DOHH2 (cell line): ENCODE measurements around the gene SEC14L2.

ENCODE experiments used
- H3F3A ChIP-seq: fragments of 200-600 bp; sonication (generic), shearing (Covaris generic); 2 replicates; pipeline ENCODE4 v1.6.0; 2016; ENCODE audit warnings: antibody characterized with exemption, mild to moderate bottlenecking; ENCODE audit not compliant: control insufficient read depth, insufficient read depth
- H3K27ac ChIP-seq: fragments of 200-600 bp; sonication (generic); 2 replicates; pipeline ENCODE4 v1.5.1; 2014; ENCODE audit warnings: low read depth, mild to moderate bottlenecking, low read length, moderate library complexity
- H3K27me3 ChIP-seq: fragments of 200-600 bp; sonication (generic); 2 replicates; pipeline ENCODE4 v1.6.1; 2014; ENCODE audit warnings: mild to moderate bottlenecking, low read length, mixed read lengths; ENCODE audit not compliant: control insufficient read depth
- H3K36me3 ChIP-seq: fragments of 200-600 bp; sonication (generic); 2 replicates; pipeline ENCODE4 v1.6.1; 2014; ENCODE audit warnings: mild to moderate bottlenecking, low read length, moderate library complexity, mixed read lengths; ENCODE audit not compliant: control insufficient read depth
- H3K4me1 ChIP-seq: fragments of 200-600 bp; sonication (generic); 2 replicates; pipeline ENCODE4 v1.6.1; 2014; ENCODE audit warnings: mild to moderate bottlenecking, low read length, mixed read lengths; ENCODE audit not compliant: control insufficient read depth
- H3K4me2 ChIP-seq: fragments of 200-600 bp; sonication (generic); 2 replicates; pipeline ENCODE4 v1.6.0; 2014; ENCODE audit warnings: mild to moderate bottlenecking, low read length, moderate library complexity
- H3K4me3 ChIP-seq: fragments of 200-600 bp; sonication (generic); 2 replicates; pipeline ENCODE4 v1.5.1; 2014; ENCODE audit warnings: mild to moderate bottlenecking, low read length, mixed read lengths
- H3K79me2 ChIP-seq: fragments of 200-600 bp; sonication (generic); 2 replicates; pipeline ENCODE4 v1.6.1; 2014; ENCODE audit warnings: mild to moderate bottlenecking, low read length, mixed read lengths; ENCODE audit not compliant: control insufficient read depth
- H3K9me2 ChIP-seq: fragments of 200-600 bp; sonication (generic); replicated peaks from 2 replicates; pipeline ENCODE4 v1.6.1; 2014; ENCODE audit warnings: mild to moderate bottlenecking, low read length, mixed read lengths; ENCODE audit not compliant: control insufficient read depth
- H3K9me3 ChIP-seq: fragments of 200-600 bp; sonication (generic); 2 replicates; pipeline ENCODE4 v1.6.1; 2014; ENCODE audit warnings: antibody characterized with exemption, low read length, mixed read lengths; ENCODE audit not compliant: control insufficient read depth, insufficient read depth
- H4K20me1 ChIP-seq: fragments of 200-600 bp; sonication (generic); 2 replicates; pipeline ENCODE4 v1.6.0; 2014; ENCODE audit warnings: low read depth, mild to moderate bottlenecking, antibody characterized with exemption, low read length, moderate library complexity; ENCODE audit not compliant: control insufficient read depth, insufficient read depth
- CTCF ChIP-seq: fragments of 200-600 bp; sonication (generic); IDR thresholded peaks from one replicate; pipeline ENCODE4 v1.5.1; 2014; ENCODE audit warnings: antibody characterized with exemption, mild to moderate bottlenecking, low read depth, low read length; ENCODE audit not compliant: poor library complexity, severe bottlenecking
- EZH2phosphoT487 ChIP-seq: fragments of 200-600 bp; sonication (generic); IDR thresholded peaks from 2 replicates; pipeline ENCODE4 v1.6.1; 2017; ENCODE audit warnings: borderline replicate concordance, mild to moderate bottlenecking, antibody characterized with exemption, low read length, moderate library complexity, mixed read lengths

Gene SEC14L2

DNA sequence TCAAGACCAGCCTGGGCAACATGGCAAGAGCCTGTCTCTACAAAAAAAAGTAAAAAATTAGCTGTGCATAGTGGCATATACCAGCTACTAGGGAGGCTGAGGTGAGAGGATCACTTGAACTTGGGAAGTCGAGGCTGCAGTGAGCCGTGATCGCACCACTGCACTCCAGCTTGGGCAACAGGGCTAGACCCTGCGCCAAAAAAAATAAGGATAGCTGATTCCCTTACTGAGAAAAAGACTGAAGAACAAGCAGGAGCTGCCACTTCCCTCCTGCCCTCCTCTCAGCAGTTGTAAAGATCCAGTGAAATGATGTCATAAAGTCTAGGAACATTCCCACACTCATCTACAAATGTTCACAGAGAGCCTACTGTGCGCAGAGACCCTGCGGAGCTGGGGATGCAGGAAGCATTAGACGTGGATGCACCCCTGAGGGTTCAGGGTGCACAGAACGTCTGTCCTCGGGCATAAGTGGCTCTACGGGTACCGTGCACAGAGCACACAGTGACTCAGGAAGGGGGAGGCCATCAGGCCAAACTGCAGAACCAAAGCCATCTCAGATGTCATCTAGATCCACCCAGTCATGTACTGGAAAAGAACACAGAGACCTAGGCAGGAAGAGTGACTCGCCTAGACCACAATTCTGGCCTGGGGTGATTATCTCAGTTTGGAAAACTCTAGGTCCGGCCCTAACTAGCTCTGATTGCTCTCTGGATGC is 11.7 kb downstream of the SEC14L2 start:
- no peak overlapping the region for H3K27ac ChIP-seq
- no peaks in the 10 kb centered on the region for H3K27me3 ChIP-seq
- no peaks in the 10 kb centered on the region for H3K4me1 ChIP-seq
- no peaks in the 10 kb centered on the region for H3K9me2 ChIP-seq
- H3K79me2 ChIP-seq = no peaks in the 10 kb centered on the region
- no peak overlapping the region for H3K4me3 ChIP-seq
- H3K4me2 ChIP-seq = no peak overlapping the region
- no peaks in the 10 kb centered on the region for H3F3A ChIP-seq
- H4K20me1 ChIP-seq = no peaks in the 10 kb centered on the region
- H3K36me3 ChIP-seq = no peaks in the 10 kb centered on the region
- no peak for TF ChIP-seq EZH2phosphoT487
- no peak for TF ChIP-seq CTCF
- H3K9me3 ChIP-seq = no peaks in the 10 kb centered on the region

- H4K20me1 ChIP-seq = no peaks in the 10 kb centered on the region
- H3K9me2 ChIP-seq = no peaks in the 10 kb centered on the region
- no peaks in the 10 kb centered on the region for H3K4me1 ChIP-seq
- H3F3A ChIP-seq = no peaks in the 10 kb centered on the region
- peaks cover 15% of the 10 kb centered on the region for H3K36me3 ChIP-seq
- no peak for TF ChIP-seq CTCF
- no peak for TF ChIP-seq EZH2phosphoT487
- no peaks in the 10 kb centered on the region for H3K27me3 ChIP-seq
- no peak overlapping the region for H3K27ac ChIP-seq
- H3K79me2 ChIP-seq = no peaks in the 10 kb centered on the region
- H3K9me3 ChIP-seq = no peaks in the 10 kb centered on the region
- H3K4me2 ChIP-seq = no peak overlapping the region
- no peak overlapping the region for H3K4me3 ChIP-seq
Observed at GRCh38 chr22:30411780-30412179, 15.0 kb downstream of the SEC14L2 start.

DNA sequence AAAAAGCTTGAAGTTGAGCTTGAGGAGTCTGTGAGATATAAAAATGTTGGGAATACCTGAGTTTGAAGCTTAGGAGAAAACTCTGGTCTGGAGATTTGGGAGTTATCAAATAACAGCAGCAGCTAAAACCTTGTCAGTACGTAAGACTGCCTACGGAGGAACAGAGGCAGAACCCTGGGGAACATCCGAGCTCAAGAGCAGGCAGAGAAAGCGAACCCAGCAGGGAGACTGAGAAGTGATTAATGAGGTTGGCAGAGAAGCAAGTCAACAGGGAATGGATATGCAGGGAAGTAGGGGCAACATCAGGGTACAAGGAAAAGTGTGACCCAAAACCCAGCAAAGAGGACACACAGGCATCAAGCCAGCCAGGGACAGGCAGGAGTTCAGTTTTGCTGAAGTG is 16.2 kb downstream of the SEC14L2 start:
- no peak overlapping the region for H3K4me3 ChIP-seq
- no peaks in the 10 kb centered on the region for H3K9me2 ChIP-seq
- no peak overlapping the region for H3K4me2 ChIP-seq
- H3F3A ChIP-seq = no peaks in the 10 kb centered on the region
- H4K20me1 ChIP-seq = no peaks in the 10 kb centered on the region
- H3K79me2 ChIP-seq = no peaks in the 10 kb centered on the region
- H3K27me3 ChIP-seq = no peaks in the 10 kb centered on the region
- H3K36me3 ChIP-seq = peaks cover 28% of the 10 kb centered on the region
- H3K9me3 ChIP-seq = no peaks in the 10 kb centered on the region
- TF ChIP-seq EZH2phosphoT487 (no peak), CTCF (no peak)
- no peaks in the 10 kb centered on the region for H3K4me1 ChIP-seq
- H3K27ac ChIP-seq = no peak overlapping the region
